SK-N-SH (cell line): ENCODE data around the gene RNF150. TPM values are rescaled to one million over a fixed set of nuclear protein-coding genes. Genes with fewer than 3 reads are reported as not detected.

Experiments used
- CTCF ChIA-PET: fragments of 300-600, 350-600 bp; formaldehyde crosslinking; extraction: SDS; loops from one replicate; lab custom pipeline; 2021; lab: Yijun Ruan, JAX
- POLR2A ChIA-PET: fragments of 350-600 bp; sonication (Branson Sonifier 250); formaldehyde crosslinking; extraction: SDS; loops from one replicate; lab custom pipeline; 2020; ENCODE audit warnings: antibody characterized with exemption, inconsistent platforms; lab: Yijun Ruan, JAX
- DNase-seq: peaks from one replicate; pipeline ENCODE4 v3.0.0; 2012
- H2AFZ ChIP-seq: fragments of 200-600 bp; sonication (generic); 2 replicates; pipeline ENCODE4 v1.8.1; 2016; ENCODE audit warnings: antibody characterized with exemption, mild to moderate bottlenecking, low read depth
- H3F3A ChIP-seq: fragments of 200-600 bp; sonication (generic); replicated peaks from 2 replicates; pipeline ENCODE3; 2016; ENCODE audit warnings: antibody characterized with exemption, mild to moderate bottlenecking; ENCODE audit not compliant: insufficient read depth
- H3K27ac ChIP-seq, 2 experiments: fragments of 200-500 bp in 1 of 2; fragments of 200-600 bp in 1 of 2; sonication (Bioruptor generic) in 1 of 2; sonication (generic), shearing (Covaris generic) in 1 of 2; 2 replicates each; pipeline versions ENCODE4 v1.5.1 to v1.6.1; 2014 to 2016; ENCODE audit warnings: low read depth in 2 of 2, inconsistent platforms in 1 of 2, low read length in 1 of 2, mild to moderate bottlenecking in 1 of 2, mixed read lengths in 1 of 2
- H3K27me3 ChIP-seq: fragments of 200-600 bp; sonication (generic), shearing (Covaris generic); 2 replicates; pipeline ENCODE4 v1.6.1; 2016; ENCODE audit warnings: mixed run types; ENCODE audit not compliant: insufficient read depth
- H3K36me3 ChIP-seq, 2 experiments: fragments of 200-500 bp in 1 of 2; fragments of 200-600 bp in 1 of 2; sonication (Bioruptor generic) in 1 of 2; sonication (generic) in 1 of 2; replicated peaks in 1 of 2; 2 replicates each; pipeline versions ENCODE3 to v1.5.1; 2014 to 2016; ENCODE audit warnings: low read length in 1 of 2, mild to moderate bottlenecking in 1 of 2; ENCODE audit not compliant: insufficient read depth in 2 of 2, control insufficient read depth in 1 of 2
- H3K4me1 ChIP-seq, 2 experiments: fragments of 200-500 bp in 1 of 2; fragments of 200-600 bp in 1 of 2; sonication (Bioruptor generic) in 1 of 2; sonication (generic), shearing (Covaris generic) in 1 of 2; 2 replicates each; pipeline versions ENCODE4 v1.5.1 to v1.6.1; 2014 to 2016; ENCODE audit warnings: low read depth in 1 of 2, low read length in 1 of 2, mixed run types in 1 of 2; ENCODE audit not compliant: insufficient read depth in 2 of 2, control insufficient read depth in 1 of 2
- H3K4me2 ChIP-seq: fragments of 200-600 bp; sonication (generic), shearing (Covaris generic); 2 replicates; pipeline ENCODE4 v1.6.1; 2017; ENCODE audit warnings: mixed run types
- H3K4me3 ChIP-seq, 2 experiments: fragments of 200-500 bp in 1 of 2; fragments of 200-600 bp in 1 of 2; sonication (Bioruptor generic) in 1 of 2; sonication (generic), shearing (Covaris generic) in 1 of 2; 2 replicates each; pipeline versions ENCODE4 v1.5.1 to v1.8.1; 2014 to 2016; ENCODE audit warnings: low read depth in 2 of 2, inconsistent platforms in 1 of 2, low read length in 1 of 2, mild to moderate bottlenecking in 1 of 2, mixed read lengths in 1 of 2, moderate library complexity in 1 of 2
- H3K79me2 ChIP-seq: fragments of 200-600 bp; sonication (generic); 2 replicates; pipeline ENCODE4 v1.8.1; 2017; ENCODE audit warnings: mild to moderate bottlenecking; ENCODE audit not compliant: insufficient read depth
- H3K9ac ChIP-seq: fragments of 200-600 bp; sonication (generic); 2 replicates; pipeline ENCODE4 v1.6.1; 2017; ENCODE audit warnings: mixed run types
- H3K9me2 ChIP-seq: fragments of 200-600 bp; sonication (generic); 2 replicates; pipeline ENCODE4 v1.6.1; 2017; ENCODE audit warnings: mixed run types
- H3K9me3 ChIP-seq: fragments of 200-600 bp; sonication (generic); 2 replicates; pipeline ENCODE4 v1.6.1; 2017; ENCODE audit warnings: mixed run types, mild to moderate bottlenecking, moderate library complexity
- H4K20me1 ChIP-seq: fragments of 200-600 bp; sonication (generic); 2 replicates; pipeline ENCODE4 v1.6.1; 2017; ENCODE audit warnings: mild to moderate bottlenecking, mixed run types; ENCODE audit not compliant: insufficient read depth
- CHD2 ChIP-seq: fragments of 150-350 bp; IDR thresholded peaks from 2 replicates; pipeline ENCODE4 v1.6.1; 2018; ENCODE audit warnings: low read length; ENCODE audit not compliant: partially characterized antibody
- ELF1 ChIP-seq: IDR thresholded peaks from 2 replicates; pipeline ENCODE4 v1.4.0; 2012
- FOSL2 ChIP-seq: IDR thresholded peaks from 2 replicates; pipeline ENCODE4 v1.4.0; 2012; ENCODE audit warnings: low read depth, mild to moderate bottlenecking, moderate library complexity, borderline replicate concordance
- FOXJ3 ChIP-seq: sonication (generic); formaldehyde crosslinking; IDR thresholded peaks from 2 replicates; pipeline ENCODE4 v1.5.1; 2020; ENCODE audit warnings: mild to moderate bottlenecking, missing genetic modification reagents
- FOXM1 ChIP-seq: IDR thresholded peaks from 2 replicates; pipeline ENCODE4 v1.4.0; 2012; ENCODE audit warnings: low read depth, mild to moderate bottlenecking
- IRF3 ChIP-seq: fragments of 150-350 bp; IDR thresholded peaks from 2 replicates; pipeline ENCODE4 v1.6.1; 2016; ENCODE audit warnings: mild to moderate bottlenecking, low read depth, low read length
- JUND ChIP-seq: IDR thresholded peaks from 2 replicates; pipeline ENCODE4 v1.4.0; 2012
- MXI1 ChIP-seq: IDR thresholded peaks from 2 replicates; pipeline ENCODE4 v1.6.1; 2012; ENCODE audit warnings: mild to moderate bottlenecking, low read depth, low read length, improper control_type of control experiment
- NFIC ChIP-seq: IDR thresholded peaks from 2 replicates; pipeline ENCODE4 v1.4.0; 2012; ENCODE audit warnings: borderline replicate concordance
- RCOR1 ChIP-seq: fragments of 150-350 bp; IDR thresholded peaks from 2 replicates; pipeline ENCODE4 v1.6.1; 2017; ENCODE audit warnings: antibody characterized with exemption, low read length
- REST ChIP-seq: IDR thresholded peaks from 2 replicates; pipeline ENCODE4 v1.6.1; 2012; ENCODE audit warnings: mild to moderate bottlenecking, low read depth, low read length, moderate library complexity
- SIN3A ChIP-seq: IDR thresholded peaks from 2 replicates; pipeline ENCODE4 v1.6.1; 2012; ENCODE audit warnings: low read depth, mild to moderate bottlenecking, low read length, moderate library complexity, borderline replicate concordance
- SMC3 ChIP-seq: IDR thresholded peaks from 2 replicates; pipeline ENCODE4 v1.6.1; 2012; ENCODE audit warnings: low read depth, low read length, improper control_type of control experiment
- TAF1 ChIP-seq: IDR thresholded peaks from 2 replicates; pipeline ENCODE4 v1.6.1; 2012; ENCODE audit warnings: low read depth, mild to moderate bottlenecking, low read length, moderate library complexity, borderline replicate concordance
- TCF12 ChIP-seq: IDR thresholded peaks from 2 replicates; pipeline ENCODE4 v1.4.0; 2012
- TEAD4 ChIP-seq: IDR thresholded peaks from 2 replicates; pipeline ENCODE4 v1.4.0; 2012; ENCODE audit warnings: mild to moderate bottlenecking, borderline replicate concordance; ENCODE audit not compliant: insufficient read depth
- USF2 ChIP-seq: fragments of 150-350 bp; IDR thresholded peaks from 2 replicates; pipeline ENCODE4 v1.6.1; 2017; ENCODE audit warnings: antibody characterized with exemption, low read length, low read depth, borderline replicate concordance
- YY1 ChIP-seq: IDR thresholded peaks from 2 replicates; pipeline ENCODE4 v1.4.0; 2012; ENCODE audit warnings: low read depth, mild to moderate bottlenecking
- WGBS: methylation state at CpG from one replicate; pipeline ENCODE4 v1.1.6; 2017; ENCODE audit warnings: low lambda C conversion rate; 5-methylcytosine and 5-hydroxymethylcytosine counted together
- polyA plus RNA-seq, 3 experiments: library from polyadenylated mRNA; depleted of rRNA; stranded (reverse); fragments of >200 nt; gene quantifications; 2 replicates each; pipeline ENCODE4 v1.2.3, GENCODE V29; 2012

Gene RNF150
- polyA plus RNA-seq, 1 of the 3 experiments (the other 2 are of a cell fraction) = 5.8 TPM

GRCh38 chr4:140856621-140857062, 276.6 kb downstream of the RNF150 start:
- Histone ChIP-seq H3K27ac (no peak overlapping the region), H3K9me3 (no peaks in the 10 kb centered on the region), H3K27me3 (no peaks in the 10 kb centered on the region), H3K4me2 (no peak overlapping the region), H3F3A (no peaks in the 10 kb centered on the region), H3K4me3 (no peak overlapping the region), H3K4me1 (peaks cover 0 to 24% of the 10 kb centered on the region in 2 experiments; a peak in 2 of 4 replicates), H3K36me3 (no peaks in the 10 kb centered on the region)
- 83% methylated on average over 6 of the region's 6 CpGs for WGBS
- CTCF ChIA-PET = interaction anchor here (0.7 to 13.2 kb wide), 3 partner anchors 277 to 497 kb away, joined by 3 to 217 read pairs (median 79); partner anchors contain the start of gene RNF150
- TF ChIP-seq IRF3 = no peak
- no peak for TF ChIP-seq FOXM1
- no peak for TF ChIP-seq FOSL2
- no peak for TF ChIP-seq REST
- no peak for TF ChIP-seq NFIC
- no peak for TF ChIP-seq SMC3
- no peak for TF ChIP-seq TEAD4
- no peak for TF ChIP-seq FOXJ3 (CRISPR knock-in tag)
- no peak for TF ChIP-seq ELF1
- TF ChIP-seq JUND = no peak
- no peak for TF ChIP-seq TAF1
- TF ChIP-seq SIN3A = no peak
- TF ChIP-seq, all 33 proteins: peak for 0
- Histone ChIP-seq H3K79me2 (no peaks in the 10 kb centered on the region), H4K20me1 (no peaks in the 10 kb centered on the region), H3K9ac (no peak overlapping the region), H3K9me2 (no peaks in the 10 kb centered on the region), H2AFZ (no peak overlapping the region)
- POLR2A ChIA-PET = interaction anchor here (0.6 kb wide), 1 partner anchor 901 kb away, joined by 3 read pairs; no protein-coding TSS in a partner anchor
- no peak for DNase-seq

GRCh38 chr4:140854168-140854567, 279.1 kb downstream of the RNF150 start:
- WGBS = 42% methylated on average over 2 of the region's 2 CpGs
- H3K9ac ChIP-seq = no peak overlapping the region
- POLR2A ChIA-PET = no interaction called here

More at GRCh38 chr4:140854168-140854567, 279.1 kb downstream of the RNF150 start:
- no peak for TF ChIP-seq JUND
- TF ChIP-seq RCOR1 = no peak
- no peak for TF ChIP-seq YY1
- TF ChIP-seq TCF12 = no peak
- TF ChIP-seq FOSL2 = no peak
- no peak for TF ChIP-seq MXI1
- TF ChIP-seq USF2 = no peak
- no peak for TF ChIP-seq CHD2
- H3K27ac ChIP-seq = no peak overlapping the region
- H3K4me2 ChIP-seq = no peak overlapping the region
- H3K4me3 ChIP-seq = no peak overlapping the region
- no peak overlapping the region for H2AFZ ChIP-seq
- no peaks in the 10 kb centered on the region for H3K9me2 ChIP-seq
- no peaks in the 10 kb centered on the region for H3K27me3 ChIP-seq
- H3K4me1 ChIP-seq = peaks cover 0 to 12% of the 10 kb centered on the region in 2 experiments; a peak in 2 of 4 replicates
- DNase-seq = no peak
- no peaks in the 10 kb centered on the region for H4K20me1 ChIP-seq
- no peaks in the 10 kb centered on the region for H3K36me3 ChIP-seq
- no peaks in the 10 kb centered on the region for H3K79me2 ChIP-seq
- no peaks in the 10 kb centered on the region for H3F3A ChIP-seq
- CTCF ChIA-PET = interaction anchor here (9.4 to 13.2 kb wide), 2 partner anchors 279 to 494 kb away, joined by 79 to 217 read pairs; partner anchors contain the start of gene RNF150
- H3K9me3 ChIP-seq = no peaks in the 10 kb centered on the region
